ENCODE measurements around the gene PRDM16. TPM values are rescaled to one million over a fixed set of nuclear protein-coding genes. Genes with fewer than 3 reads are reported as not detected.

PRDM16 gene
- total RNA-seq, 4 donors from 2014 or later, result 0.19 to 1.6 (median 0.36) TPM

GRCh38 chr1:3215198-3216014 lies 146.4 kb downstream of the PRDM16 start:
- H3K27ac ChIP-seq, result no peak overlapping the region
- no peaks in the 10 kb centered on the region for H3K36me3 ChIP-seq
- H3K4me3 ChIP-seq, result no peak overlapping the region
- WGBS, result 60% methylated on average over 26 of the region's 27 CpGs
- no peak for DNase-seq (ENCODE audit: low spot score in 2 of 2)
- no peak for TF ChIP-seq CTCF (IDR thresholded peaks at IDR 0.05)
- peaks cover 15% of the 10 kb centered on the region for H3K4me1 ChIP-seq
- H3K9me3 ChIP-seq, result no peaks in the 10 kb centered on the region
- peaks cover 80% of the 10 kb centered on the region for H3K27me3 ChIP-seq

- DNase-seq (ENCODE audit: low spot score in 2 of 2), result no peak
- Histone ChIP-seq H3K36me3 (no peaks in the 10 kb centered on the region), H3K27me3 (peaks cover 86% of the 10 kb centered on the region), H3K4me1 (peaks cover 15% of the 10 kb centered on the region), H3K4me3 (no peak overlapping the region), H3K27ac (no peak overlapping the region), H3K9me3 (no peaks in the 10 kb centered on the region)
- TF ChIP-seq POLR2AphosphoS5 (IDR thresholded peaks at IDR 0.05) (no peak), CTCF (IDR thresholded peaks at IDR 0.05) (no peak), EP300 (IDR thresholded peaks at IDR 0.05) (no peak), POLR2A (IDR thresholded peaks at IDR 0.05) (no peak)
- WGBS, result 86% methylated on average over 3 of the region's 7 CpGs
Observed at GRCh38 chr1:3216015-3216391, 147.0 kb downstream of the PRDM16 start.

GRCh38 chr1:3217181-3217641 lies 148.2 kb downstream of the PRDM16 start:
- H3K4me3 ChIP-seq, result peak overlapping the region; percentile 24
- H3K27ac ChIP-seq, result no peak overlapping the region
- peaks cover 15% of the 10 kb centered on the region for H3K4me1 ChIP-seq
- TF ChIP-seq CTCF (IDR thresholded peaks at IDR 0.05) (no peak), EP300 (IDR thresholded peaks at IDR 0.05) (no peak)
- WGBS, result 56% methylated on average over 10 of the region's 15 CpGs
- no peak for DNase-seq (ENCODE audit: low spot score in 2 of 2)
- H3K9me3 ChIP-seq, result no peaks in the 10 kb centered on the region
- peaks cover 87% of the 10 kb centered on the region for H3K27me3 ChIP-seq
- H3K36me3 ChIP-seq, result no peaks in the 10 kb centered on the region

GRCh38 chr1:3217979-3218679 lies 149.1 kb downstream of the PRDM16 start:
- H3K36me3 ChIP-seq, result no peaks in the 10 kb centered on the region
- peaks cover 94% of the 10 kb centered on the region for H3K27me3 ChIP-seq
- no peak for TF ChIP-seq POLR2A (IDR thresholded peaks at IDR 0.05)
- H3K27ac ChIP-seq, result no peak overlapping the region
- 46% methylated on average over 18 of the region's 23 CpGs for WGBS
- DNase-seq (ENCODE audit: low spot score in 2 of 2), result no peak
- H3K4me3 ChIP-seq, result peak overlapping the region; percentile 24
- no peaks in the 10 kb centered on the region for H3K9me3 ChIP-seq
- H3K4me1 ChIP-seq, result peaks cover 15% of the 10 kb centered on the region

GRCh38 chr1:3219005-3219790 lies 150.2 kb downstream of the PRDM16 start:
- 48% methylated on average over 23 of the region's 37 CpGs for WGBS
- no peak overlapping the region for H3K27ac ChIP-seq
- peaks cover 15% of the 10 kb centered on the region for H3K4me1 ChIP-seq
- H3K9me3 ChIP-seq, result no peaks in the 10 kb centered on the region
- TF ChIP-seq EP300 (IDR thresholded peaks at IDR 0.05) (no peak), CTCF (IDR thresholded peaks at IDR 0.05) (no peak), POLR2AphosphoS5 (IDR thresholded peaks at IDR 0.05) (no peak), POLR2A (IDR thresholded peaks at IDR 0.05) (no peak)
- H3K36me3 ChIP-seq, result no peaks in the 10 kb centered on the region
- peaks cover 95% of the 10 kb centered on the region for H3K27me3 ChIP-seq
- no peak for DNase-seq (ENCODE audit: low spot score in 2 of 2)
- H3K4me3 ChIP-seq, result no peak overlapping the region
